Amniotic epithelial cell (primary cell): ENCODE data around the gene PCDHGC3.

Experiments used
- DNase-seq: peaks from one replicate; pipeline ENCODE4 v3.0.0-alpha.2; 2010; ENCODE audit warnings: low read depth

Gene PCDHGC3

GRCh38 chr5:141508798-141509611, 33.2 kb downstream of the PCDHGC3 start:
- peak; percentile 96 for DNase-seq

- no peak for DNase-seq
Measured at GRCh38 chr5:141510160-141510559, 34.4 kb downstream of the PCDHGC3 start.

GRCh38 chr5:141510850-141511601, 35.3 kb downstream of the PCDHGC3 start:
- DNase-seq: no peak

- DNase-seq: no peak
Measured at GRCh38 chr5:141511771-141512325, 36.1 kb downstream of the PCDHGC3 start.

- peak; percentile 65 for DNase-seq
Measured at GRCh38 chr5:141512390-141512910, 36.7 kb downstream of the PCDHGC3 start.

- DNase-seq: peak; percentile 41
Measured at GRCh38 chr5:141512911-141513626, 37.3 kb downstream of the PCDHGC3 start.

GRCh38 chr5:141513627-141514329, 38.0 kb downstream of the PCDHGC3 start:
- peak; percentile 85 for DNase-seq

- no peak for DNase-seq
Measured at GRCh38 chr5:141514330-141515133, 38.8 kb downstream of the PCDHGC3 start.

GRCh38 chr5:141515141-141515540, 39.4 kb downstream of the PCDHGC3 start:
- no peak for DNase-seq

GRCh38 chr5:141515946-141516671, 40.3 kb downstream of the PCDHGC3 start:
- DNase-seq: peak; percentile 21

GRCh38 chr5:141516672-141517025, 40.9 kb downstream of the PCDHGC3 start:
- no peak for DNase-seq

- no peak for DNase-seq
Measured at GRCh38 chr5:141517312-141517711, 41.5 kb downstream of the PCDHGC3 start.

GRCh38 chr5:141517880-141518617, 42.3 kb downstream of the PCDHGC3 start:
- peak; percentile 87 for DNase-seq

GRCh38 chr5:141518618-141519015, 42.9 kb downstream of the PCDHGC3 start:
- peak; percentile 42 for DNase-seq

GRCh38 chr5:141519605-141520565, 44.1 kb downstream of the PCDHGC3 start:
- no peak for DNase-seq

- peak; percentile 99 for DNase-seq
Measured at GRCh38 chr5:141521244-141521781, 45.5 kb downstream of the PCDHGC3 start.

GRCh38 chr5:141522301-141522700, 46.5 kb downstream of the PCDHGC3 start:
- no peak for DNase-seq

- no peak for DNase-seq
Measured at GRCh38 chr5:141523991-141524390, 48.2 kb downstream of the PCDHGC3 start.
